Keratinocyte (primary cell): ENCODE data around the gene BABAM2. TPM values are rescaled to one million over a fixed set of nuclear protein-coding genes. Genes with fewer than 3 reads are reported as not detected.

Experiments
- DNase-seq: peaks from one replicate; pipeline ENCODE4 v3.0.0-alpha.2; 2011; ENCODE audit warnings: low read depth, missing footprints, low spot score
- FAIRE-seq: peaks from 2 replicates; lab custom pipeline; 2011; peaks lifted over from hg19 to GRCh38; lab: Jason Lieb, UNC
- H2AFZ ChIP-seq: 2 replicates; pipeline ENCODE4 v1.6.0; 2012; ENCODE audit warnings: low read length, control low read depth, inconsistent platforms; ENCODE audit not compliant: control insufficient read depth
- H3K27ac ChIP-seq: 2 replicates; pipeline ENCODE4 v1.5.1; 2011; ENCODE audit warnings: low read length; ENCODE audit not compliant: control insufficient read depth, insufficient read depth
- H3K27me3 ChIP-seq: 3 replicates; pipeline ENCODE4 v1.6.0; 2011; ENCODE audit warnings: low read length; ENCODE audit not compliant: control insufficient read depth, insufficient read depth; ENCODE audit errors: extremely low read depth
- H3K36me3 ChIP-seq, 2 experiments: 2 replicates in 1 of 2; 3 replicates in 1 of 2; pipeline ENCODE4 v1.5.1; 2011; ENCODE audit warnings: low read length in 2 of 2, mild to moderate bottlenecking in 1 of 2; ENCODE audit not compliant: control insufficient read depth in 2 of 2, insufficient read depth in 2 of 2; ENCODE audit errors: extremely low read depth in 1 of 2
- H3K4me1 ChIP-seq: 3 replicates; pipeline ENCODE4 v1.5.1; 2011; ENCODE audit warnings: low read length; ENCODE audit not compliant: control insufficient read depth, insufficient read depth; ENCODE audit errors: extremely low read depth
- H3K4me2 ChIP-seq: 3 replicates; pipeline ENCODE4 v1.6.0; 2011; ENCODE audit warnings: low read depth, low read length; ENCODE audit not compliant: control insufficient read depth, insufficient read depth; ENCODE audit errors: extremely low read depth
- H3K4me3 ChIP-seq, 3 experiments: fragments of 200-600 bp in 1 of 3; sonication (generic) in 1 of 3; 2 replicates in 2 of 3; 3 replicates in 1 of 3; pipeline ENCODE4 v1.5.1; 2011 to 2016; ENCODE audit warnings: low read length in 3 of 3, mild to moderate bottlenecking in 3 of 3, control low read depth in 2 of 3, inconsistent platforms in 1 of 3, low read depth in 1 of 3, mixed read lengths in 1 of 3, mixed run types in 1 of 3, moderate library complexity in 1 of 3; ENCODE audit not compliant: control insufficient read depth in 2 of 3, insufficient read depth in 2 of 3; ENCODE audit errors: extremely low read depth in 1 of 3
- H3K79me2 ChIP-seq: 2 replicates; pipeline ENCODE4 v1.6.0; 2012; ENCODE audit warnings: low read length; ENCODE audit not compliant: control insufficient read depth, insufficient read depth
- H3K9ac ChIP-seq: 3 replicates; pipeline ENCODE4 v1.6.0; 2011; ENCODE audit warnings: low read length; ENCODE audit not compliant: control insufficient read depth, insufficient read depth; ENCODE audit errors: extremely low read depth
- H3K9me1 ChIP-seq: 3 replicates; pipeline ENCODE4 v1.6.0; 2011; ENCODE audit warnings: low read length; ENCODE audit not compliant: control insufficient read depth, insufficient read depth; ENCODE audit errors: extremely low read depth
- H3K9me3 ChIP-seq: 2 replicates; pipeline ENCODE4 v1.5.1; 2012; ENCODE audit warnings: low read depth, low read length; ENCODE audit not compliant: control insufficient read depth
- H4K20me1 ChIP-seq: 3 replicates; pipeline ENCODE4 v1.6.0; 2011; ENCODE audit warnings: low read length; ENCODE audit not compliant: control insufficient read depth, insufficient read depth; ENCODE audit errors: extremely low read depth
- CTCF ChIP-seq, 3 experiments: IDR thresholded peaks in 1 of 3; conservative IDR thresholded peaks in 1 of 3; optimal IDR thresholded peaks in 1 of 3; 2 replicates in 2 of 3; 3 replicates in 1 of 3; pipeline versions ENCODE3 to v1.5.1; 2011; ENCODE audit warnings: low read length in 3 of 3, mild to moderate bottlenecking in 3 of 3, moderate library complexity in 2 of 3, control low read depth in 1 of 3, inconsistent platforms in 1 of 3; ENCODE audit not compliant: insufficient read depth in 2 of 3; ENCODE audit errors: extremely low read depth in 1 of 3
- EZH2 ChIP-seq: IDR thresholded peaks from one replicate; pipeline ENCODE4 v1.6.1; 2012; ENCODE audit warnings: inconsistent platforms, mild to moderate bottlenecking, low read length, moderate library complexity
- dilution Hi-C: fragments of 300-500 bp; cut with MboI; formaldehyde crosslinking; loops from one replicate; pipeline ENCODE4 v1.7.0; 2020; ENCODE audit warnings: low sequenced_read_pairs; ENCODE audit not compliant: extremely low pct_ligation_motif_present
- polyA plus RNA-seq, 5 experiments: library from polyadenylated mRNA; depleted of rRNA in 3 of 5; stranded (reverse) in 3 of 5; stranded (forward) in 1 of 5; unstranded in 1 of 5; fragments of >200 nt; gene quantifications; 1 replicate in 1 of 5; 2 replicates in 3 of 5; 3 replicates in 1 of 5; pipeline versions ENCODE4 v1.2.1 to v1.2.3, GENCODE V29; 2011 to 2012; ENCODE audit warnings: missing spikeins in 2 of 5, low read depth in 1 of 5, low replicate concordance in 1 of 5

The BABAM2 gene
- polyA plus RNA-seq, 1 donor (not counting 4 experiments of a cell fraction or from before 2014, with no cell fraction given), result 29.8 TPM

- no peak overlapping the region for H3K27ac ChIP-seq
- no peaks in the 10 kb centered on the region for H3K79me2 ChIP-seq
- H4K20me1 ChIP-seq, result no peaks in the 10 kb centered on the region
- no peak for DNase-seq
- TF ChIP-seq CTCF (optimal IDR thresholded peaks at IDR 0.05 in 1 of 3, IDR thresholded peaks at IDR 0.05 in 1 of 3, conservative IDR thresholded peaks at IDR 0.05 in 1 of 3; ENCODE audit: extremely low read depth in 1 of 3, insufficient read depth in 2 of 3, low read length in 3 of 3), result no peak
- no peak for TF ChIP-seq EZH2
- no peaks in the 10 kb centered on the region for H3K9me3 ChIP-seq
- FAIRE-seq, result no peak
- dilution Hi-C loops, result no loop called here
- H3K4me1 ChIP-seq, result no peaks in the 10 kb centered on the region
- no peaks in the 10 kb centered on the region for H3K9me1 ChIP-seq
- no peaks in the 10 kb centered on the region for H3K27me3 ChIP-seq
- no peak overlapping the region for H3K4me3 ChIP-seq
- H3K9ac ChIP-seq, result no peak overlapping the region
- H2AFZ ChIP-seq, result peak overlapping the region; percentile 45
- H3K36me3 ChIP-seq, result no peaks in the 10 kb centered on the region
- no peak overlapping the region for H3K4me2 ChIP-seq
These were observed 474.6 kb downstream of the BABAM2 start for GRCh38 chr2:28365158-28365557.

- no peaks in the 10 kb centered on the region for H3K79me2 ChIP-seq
- no peak overlapping the region for H3K4me2 ChIP-seq
- no peaks in the 10 kb centered on the region for H3K9me1 ChIP-seq
- H3K36me3 ChIP-seq, result no peaks in the 10 kb centered on the region
- FAIRE-seq (no peak), DNase-seq (no peak)
- H3K4me1 ChIP-seq, result peaks cover 4% of the 10 kb centered on the region
- H3K9me3 ChIP-seq, result no peaks in the 10 kb centered on the region
- H3K27ac ChIP-seq, result no peak overlapping the region
- dilution Hi-C loops, result no loop called here
- no peak overlapping the region for H3K9ac ChIP-seq
- H4K20me1 ChIP-seq, result no peaks in the 10 kb centered on the region
- TF ChIP-seq CTCF (optimal IDR thresholded peaks at IDR 0.05 in 1 of 3, IDR thresholded peaks at IDR 0.05 in 1 of 3, conservative IDR thresholded peaks at IDR 0.05 in 1 of 3; ENCODE audit: extremely low read depth in 1 of 3, insufficient read depth in 2 of 3, low read length in 3 of 3) (no peak), EZH2 (no peak)
- no peak overlapping the region for H3K4me3 ChIP-seq
- H3K27me3 ChIP-seq, result no peaks in the 10 kb centered on the region
- H2AFZ ChIP-seq, result no peak overlapping the region
These were observed 475.6 kb downstream of the BABAM2 start for GRCh38 chr2:28366149-28366495.
